HL-60 (cell line): ENCODE results near the gene HTT-AS.

Experiments used
- DNase-seq, 2 experiments: peaks; one replicate each; pipeline ENCODE4 v3.0.0-alpha.2; 2010 to 2020; ENCODE audit warnings: low read depth in 1 of 2, low spot score in 1 of 2
- H3K27ac ChIP-seq: fragments of 250-450 bp; sonication (Bioruptor Pico); replicated peaks from 2 replicates; pipeline ENCODE4 v1.5.1; 2020; ENCODE audit warnings: mild to moderate bottlenecking, moderate library complexity
- H3K27me3 ChIP-seq: fragments of 250-450 bp; sonication (Bioruptor Pico); 2 replicates; pipeline ENCODE4 v1.5.1; 2021; ENCODE audit warnings: mild to moderate bottlenecking, moderate library complexity; ENCODE audit not compliant: insufficient read depth, poor library complexity, severe bottlenecking
- H3K4me3 ChIP-seq: replicated peaks from 2 replicates; pipeline ENCODE4 v1.5.1; 2011; ENCODE audit warnings: mild to moderate bottlenecking, control low read depth, low read length; ENCODE audit not compliant: insufficient read depth
- CTCF ChIP-seq: IDR thresholded peaks from one replicate; pipeline ENCODE4 v1.5.1; 2011; ENCODE audit warnings: low read length, control low read depth, inconsistent platforms; ENCODE audit not compliant: insufficient read depth
- GABPA ChIP-seq: IDR thresholded peaks from 2 replicates; pipeline ENCODE4 v1.6.1; 2012; ENCODE audit warnings: low read depth
- POLR2AphosphoS5 ChIP-seq: IDR thresholded peaks from 2 replicates; pipeline ENCODE4 v1.6.1; 2012; ENCODE audit warnings: low read depth
- REST ChIP-seq: IDR thresholded peaks from 2 replicates; pipeline ENCODE4 v1.6.1; 2012; ENCODE audit warnings: low read depth; ENCODE audit not compliant: insufficient replicate concordance
- SPI1 ChIP-seq: IDR thresholded peaks from 2 replicates; pipeline ENCODE4 v1.6.1; 2012; ENCODE audit warnings: low read depth, mild to moderate bottlenecking, borderline replicate concordance

Gene HTT-AS

GRCh38 chr4:3036131-3036952, 38.0 kb downstream of the HTT-AS start:
- Histone ChIP-seq H3K27me3 (no peaks in the 10 kb centered on the region), H3K4me3 (no peak overlapping the region), H3K27ac (no peak overlapping the region)
- TF ChIP-seq CTCF: no peak
- no peak for TF ChIP-seq SPI1
- TF ChIP-seq GABPA: no peak
- TF ChIP-seq REST: no peak
- TF ChIP-seq POLR2AphosphoS5: no peak
- no peak for DNase-seq

GRCh38 chr4:3035674-3036073, 38.7 kb downstream of the HTT-AS start:
- no peaks in the 10 kb centered on the region for H3K27me3 ChIP-seq
- no peak for DNase-seq
- no peak for TF ChIP-seq CTCF
- no peak for TF ChIP-seq POLR2AphosphoS5
- no peak for TF ChIP-seq GABPA
- TF ChIP-seq REST: no peak
- TF ChIP-seq SPI1: no peak
- H3K27ac ChIP-seq: no peak overlapping the region
- H3K4me3 ChIP-seq: no peak overlapping the region

- H3K27ac ChIP-seq: no peak overlapping the region
- H3K27me3 ChIP-seq: no peaks in the 10 kb centered on the region
- DNase-seq: no peak
- TF ChIP-seq REST (no peak), GABPA (no peak), POLR2AphosphoS5 (no peak), CTCF (no peak), SPI1 (no peak)
- no peak overlapping the region for H3K4me3 ChIP-seq
Observed at GRCh38 chr4:3035249-3035648, 39.1 kb downstream of the HTT-AS start.
